HCT116 (cell line): Measurements from ENCODE around the gene PRKG1. TPM values are rescaled to one million over a fixed set of nuclear protein-coding genes. Genes with fewer than 3 reads are reported as not detected.

Source experiments
- ATAC-seq: fragments of 200-7000 bp; cut with Tn5 transposase; 2 replicates; pipeline ENCODE4 v1.9.1; 2020; ENCODE audit warnings: mild to moderate bottlenecking, moderate library complexity
- BruUV-seq: library from RNA; stranded (reverse); fragments of 400-500 nt; replicated peaks from 2 replicates; lab custom pipeline; 2021; lab: Mats Ljungman, UMichigan
- CTCF ChIA-PET: fragments of 300-600 bp; sonication (Branson Sonifier 250); formaldehyde crosslinking; loops from one replicate; lab custom pipeline; 2021; ENCODE audit warnings: antibody characterized with exemption; lab: Charles Lee
- POLR2A ChIA-PET: fragments of 300-600, 350-600 bp; sonication (Branson Sonifier 250); formaldehyde crosslinking; loops from one replicate; lab custom pipeline; 2021; ENCODE audit warnings: antibody characterized with exemption; lab: Charles Lee
- RAD21 ChIA-PET, 2 experiments: fragments of 300-600 bp; sonication (Branson Sonifier 250); formaldehyde crosslinking; loops; one replicate each; lab custom pipeline; 2023; ENCODE audit warnings: low total read pairs in 2 of 2; ENCODE audit not compliant: uncharacterized antibody in 2 of 2, unreplicated experiment in 2 of 2, low non-redundant PET in 1 of 2; lab: Charles Lee
- DNase-seq: peaks from one replicate; pipeline ENCODE4 v3.0.0-alpha.2; 2010; ENCODE audit warnings: low read depth, low spot score
- H2AFZ ChIP-seq: fragments of 200-600 bp; shearing (Covaris generic), sonication (generic); 2 replicates; pipeline ENCODE4 v1.6.1; 2017; ENCODE audit warnings: low read depth, mixed run types, mixed read lengths, antibody characterized with exemption, low read length; ENCODE audit not compliant: poor library complexity, severe bottlenecking
- H3K27ac ChIP-seq: 2 replicates; pipeline ENCODE4 v1.5.1; 2012; ENCODE audit warnings: low read depth, low read length
- H3K27me3 ChIP-seq: fragments of 200-600 bp; sonication (generic); 2 replicates; pipeline ENCODE4 v1.6.1; 2016; ENCODE audit warnings: mixed run types, low read length, mixed read lengths; ENCODE audit not compliant: insufficient read depth
- H3K36me3 ChIP-seq, 2 experiments: fragments of 200-500 bp in 1 of 2; fragments of 200-600 bp in 1 of 2; sonication (Bioruptor generic) in 1 of 2; sonication (generic) in 1 of 2; 2 replicates each; pipeline versions ENCODE4 v1.5.1 to v1.6.1; 2014 to 2016; ENCODE audit warnings: low read length in 2 of 2, inconsistent platforms in 1 of 2, mixed read lengths in 1 of 2, mixed run types in 1 of 2; ENCODE audit not compliant: insufficient read depth in 2 of 2, control insufficient read depth in 1 of 2
- H3K4me1 ChIP-seq, 2 experiments: fragments of 200-600 bp in 1 of 2; sonication (generic) in 1 of 2; 2 replicates each; pipeline versions ENCODE4 v1.5.1 to v1.6.1; 2012 to 2017; ENCODE audit warnings: low read length in 2 of 2, inconsistent platforms in 1 of 2, mild to moderate bottlenecking in 1 of 2, mixed read lengths in 1 of 2, mixed run types in 1 of 2, moderate library complexity in 1 of 2; ENCODE audit not compliant: insufficient read depth in 2 of 2, control insufficient read depth in 1 of 2
- H3K4me2 ChIP-seq: fragments of 200-600 bp; sonication (generic); 2 replicates; pipeline ENCODE4 v1.6.1; 2017; ENCODE audit warnings: mixed run types, low read length, mixed read lengths
- H3K4me3 ChIP-seq, 2 experiments: fragments of 200-600 bp in 1 of 2; sonication (generic) in 1 of 2; replicated peaks in 1 of 2; 2 replicates each; pipeline ENCODE4 v1.5.1; 2011 to 2016; ENCODE audit warnings: low read length in 2 of 2, control low read depth in 1 of 2, low read depth in 1 of 2, mild to moderate bottlenecking in 1 of 2, mixed read lengths in 1 of 2, mixed run types in 1 of 2
- H3K79me2 ChIP-seq: fragments of 200-600 bp; sonication (generic); 2 replicates; pipeline ENCODE4 v1.6.1; 2017; ENCODE audit warnings: mild to moderate bottlenecking, mixed run types, low read length, moderate library complexity, mixed read lengths; ENCODE audit not compliant: insufficient read depth
- H3K9ac ChIP-seq: fragments of 200-600 bp; sonication (generic); 2 replicates; pipeline ENCODE4 v1.6.1; 2016; ENCODE audit warnings: low read length, mixed read lengths
- H3K9me2 ChIP-seq: fragments of 200-600 bp; sonication (generic), shearing (Covaris generic); 2 replicates; pipeline ENCODE4 v1.6.1; 2017; ENCODE audit warnings: mixed run types, mild to moderate bottlenecking, moderate library complexity; ENCODE audit not compliant: insufficient read depth
- H3K9me3 ChIP-seq, 2 experiments: fragments of 200-500 bp in 1 of 2; fragments of 200-600 bp in 1 of 2; sonication (Bioruptor generic) in 1 of 2; sonication (generic) in 1 of 2; 2 replicates each; pipeline ENCODE4 v1.6.1; 2014 to 2017; ENCODE audit warnings: low read length in 2 of 2, mixed read lengths in 2 of 2, inconsistent platforms in 1 of 2, low read depth in 1 of 2, mild to moderate bottlenecking in 1 of 2, mixed run types in 1 of 2, moderate library complexity in 1 of 2; ENCODE audit not compliant: control insufficient read depth in 1 of 2, insufficient read depth in 1 of 2
- H4K20me1 ChIP-seq: fragments of 200-600 bp; sonication (generic), shearing (Covaris generic); 2 replicates; pipeline ENCODE4 v1.6.1; 2017; ENCODE audit warnings: mixed run types, mild to moderate bottlenecking, moderate library complexity; ENCODE audit not compliant: insufficient read depth
- CBX3 ChIP-seq: IDR thresholded peaks from 2 replicates; pipeline ENCODE4 v1.6.1; 2012; ENCODE audit warnings: low read depth
- EGR1 ChIP-seq: IDR thresholded peaks from 2 replicates; pipeline ENCODE4 v1.6.1; 2012; ENCODE audit warnings: low read depth
- ELF1 ChIP-seq: IDR thresholded peaks from 2 replicates; pipeline ENCODE4 v1.6.1; 2012; ENCODE audit warnings: low read depth, borderline replicate concordance
- FOSL1 ChIP-seq: IDR thresholded peaks from 2 replicates; pipeline ENCODE4 v1.6.1; 2012; ENCODE audit warnings: low read depth
- POLR2A ChIP-seq: IDR thresholded peaks from 2 replicates; pipeline ENCODE4 v1.7.0; 2011; ENCODE audit warnings: borderline replicate concordance; ENCODE audit not compliant: insufficient read depth, insufficient read length; ENCODE audit errors: extremely low read depth
- RAD21 ChIP-seq: IDR thresholded peaks from 2 replicates; pipeline ENCODE4 v1.6.1; 2012; ENCODE audit warnings: low read depth, mild to moderate bottlenecking
- SP1 ChIP-seq: IDR thresholded peaks from 2 replicates; pipeline ENCODE4 v1.6.1; 2012; ENCODE audit warnings: low read depth
- SRF ChIP-seq: IDR thresholded peaks from 2 replicates; pipeline ENCODE4 v1.6.1; 2012; ENCODE audit warnings: low read depth
- TCF7L2 ChIP-seq: IDR thresholded peaks from 2 replicates; pipeline ENCODE4 v1.7.0; 2011; ENCODE audit warnings: borderline replicate concordance, inconsistent platforms; ENCODE audit not compliant: insufficient read depth, insufficient read length; ENCODE audit errors: extremely low read depth
- intact Hi-C: fragments of 100-400 bp; cut with micrococcal nuclease; formaldehyde crosslinking; loops from 2 replicates; pipeline ENCODE4 v1.10.0; 2022
- total RNA-seq: library from RNA; stranded (reverse); gene quantifications from one replicate; pipeline ENCODE4 v1.2.1, GENCODE V29; 2021; ENCODE audit not compliant: unreplicated experiment
- TF ChIP-seq, protein P1 (sequence below): IDR thresholded peaks from 2 replicates; pipeline ENCODE4 v1.6.1; 2012

The PRKG1 gene
- total RNA-seq, 1 experiment from 2014 or later: 1.4 TPM

DNA sequence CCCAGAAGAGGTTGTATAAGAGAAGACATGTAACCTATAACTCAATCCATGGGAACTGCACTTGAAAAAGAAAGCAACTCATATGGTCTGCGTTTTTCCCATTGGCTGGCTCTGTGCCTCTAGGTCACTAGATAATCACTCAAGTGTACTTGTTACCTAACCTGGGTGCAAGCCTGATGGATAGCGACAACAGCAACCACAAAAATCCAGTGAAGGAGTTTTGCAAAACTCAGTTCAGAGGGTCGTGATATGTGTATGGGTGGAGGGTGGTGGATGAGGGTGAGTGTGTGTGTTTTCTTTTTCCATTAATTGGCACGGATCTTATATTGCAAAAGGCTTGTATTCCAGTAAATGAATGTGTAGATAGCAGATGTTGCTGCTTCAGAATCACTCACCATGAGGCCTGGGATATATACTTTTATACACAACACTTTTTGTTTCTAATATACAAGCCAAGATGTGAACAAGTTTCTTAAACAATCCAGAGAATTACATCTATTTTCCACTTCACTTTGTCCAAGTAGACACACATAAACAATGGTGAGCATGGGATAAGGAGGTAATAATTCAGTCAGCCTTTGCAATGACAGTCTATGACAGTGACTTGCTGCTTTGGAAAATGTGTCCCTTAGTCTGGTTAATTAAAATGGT is 952.9 kb downstream of the PRKG1 start:
- Histone ChIP-seq H2AFZ (no peak overlapping the region), H3K27ac (no peak overlapping the region), H3K79me2 (no peaks in the 10 kb centered on the region), H3K4me1 (no peaks in the 10 kb centered on the region), H3K9ac (no peak overlapping the region), H3K36me3 (no peaks in the 10 kb centered on the region), H3K27me3 (no peaks in the 10 kb centered on the region), H3K9me3 (no peaks in the 10 kb centered on the region), H3K4me2 (no peak overlapping the region), H3K4me3 (no peak overlapping the region), H3K9me2 (no peaks in the 10 kb centered on the region), H4K20me1 (no peaks in the 10 kb centered on the region)
- BruUV-seq: no TSS peak
- TF ChIP-seq SP1 (no peak), FOSL1 (no peak), CBX3 (no peak), SRF (no peak), EGR1 (no peak)
- TF ChIP-seq, protein P1, sequence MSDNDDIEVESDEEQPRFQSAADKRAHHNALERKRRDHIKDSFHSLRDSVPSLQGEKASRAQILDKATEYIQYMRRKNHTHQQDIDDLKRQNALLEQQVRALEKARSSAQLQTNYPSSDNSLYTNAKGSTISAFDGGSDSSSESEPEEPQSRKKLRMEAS: no peak
- ChIA-PET CTCF (no interaction called here), POLR2A (no interaction called here), RAD21 (no interaction called here)
- DNase-seq (no peak), ATAC-seq (no peak)
- intact Hi-C loops: no loop called here

- H3K9ac ChIP-seq: no peak overlapping the region
- RAD21 ChIA-PET: no interaction called here
- intact Hi-C loops: no loop called here
- DNase-seq: no peak
- no peaks in the 10 kb centered on the region for H4K20me1 ChIP-seq
- no peaks in the 10 kb centered on the region for H3K36me3 ChIP-seq
- TF ChIP-seq POLR2A (no peak), TCF7L2 (no peak), ELF1 (no peak), SP1 (no peak), RAD21 (no peak)
- TF ChIP-seq, protein P1: no peak
- TF ChIP-seq, all 23 proteins: peak for 0
- no peak overlapping the region for H3K4me3 ChIP-seq
- H3K27ac ChIP-seq: no peak overlapping the region
- no peaks in the 10 kb centered on the region for H3K9me2 ChIP-seq
- POLR2A ChIA-PET: no interaction called here
- CTCF ChIA-PET: no interaction called here
- BruUV-seq: no TSS peak
- H2AFZ ChIP-seq: no peak overlapping the region
- H3K4me1 ChIP-seq: no peaks in the 10 kb centered on the region
- ATAC-seq: no peak
- H3K79me2 ChIP-seq: no peaks in the 10 kb centered on the region
- H3K27me3 ChIP-seq: no peaks in the 10 kb centered on the region
- H3K4me2 ChIP-seq: no peak overlapping the region
- no peaks in the 10 kb centered on the region for H3K9me3 ChIP-seq
Observed at GRCh38 chr10:52028523-52028858, 954.2 kb downstream of the PRKG1 start.
